ENCODE results near the gene HOXA10.

HOXA10 gene

DNA sequence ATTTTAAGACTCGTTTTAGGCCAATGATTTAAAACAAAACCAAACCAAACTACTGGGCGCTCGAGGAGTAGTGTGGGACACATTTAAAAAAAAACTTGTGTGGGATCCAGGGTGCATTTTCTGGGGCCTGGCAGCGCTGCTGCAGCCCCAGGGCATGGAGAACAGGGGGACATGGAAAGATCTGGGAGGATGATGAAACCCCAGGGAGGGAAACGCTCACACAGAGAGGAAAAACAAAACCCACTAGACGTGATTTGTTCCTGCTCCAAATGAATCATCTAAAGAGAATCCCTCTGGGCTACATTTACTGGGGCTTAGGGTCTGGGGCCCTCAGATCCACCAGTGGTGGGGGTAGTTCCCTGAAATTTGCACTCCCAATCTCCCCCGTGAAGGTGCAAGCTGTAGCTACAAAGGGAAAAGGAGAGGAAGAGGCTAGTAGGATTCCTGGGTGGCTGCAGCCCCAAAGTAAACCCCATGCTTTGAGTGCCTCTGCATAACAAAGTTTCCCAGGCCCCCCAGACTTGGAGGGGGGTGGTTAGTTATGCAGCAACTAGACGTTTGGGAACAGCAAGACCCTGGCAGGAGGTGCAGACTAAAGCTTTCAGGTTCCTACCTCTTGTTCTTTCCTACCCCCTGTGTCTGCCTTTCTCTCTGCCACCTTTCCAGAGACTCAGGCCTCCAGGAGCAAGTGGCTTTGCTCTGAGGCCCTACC is 40.3 kb upstream of the HOXA10 start:
- TF ChIP-seq, protein P1, sequence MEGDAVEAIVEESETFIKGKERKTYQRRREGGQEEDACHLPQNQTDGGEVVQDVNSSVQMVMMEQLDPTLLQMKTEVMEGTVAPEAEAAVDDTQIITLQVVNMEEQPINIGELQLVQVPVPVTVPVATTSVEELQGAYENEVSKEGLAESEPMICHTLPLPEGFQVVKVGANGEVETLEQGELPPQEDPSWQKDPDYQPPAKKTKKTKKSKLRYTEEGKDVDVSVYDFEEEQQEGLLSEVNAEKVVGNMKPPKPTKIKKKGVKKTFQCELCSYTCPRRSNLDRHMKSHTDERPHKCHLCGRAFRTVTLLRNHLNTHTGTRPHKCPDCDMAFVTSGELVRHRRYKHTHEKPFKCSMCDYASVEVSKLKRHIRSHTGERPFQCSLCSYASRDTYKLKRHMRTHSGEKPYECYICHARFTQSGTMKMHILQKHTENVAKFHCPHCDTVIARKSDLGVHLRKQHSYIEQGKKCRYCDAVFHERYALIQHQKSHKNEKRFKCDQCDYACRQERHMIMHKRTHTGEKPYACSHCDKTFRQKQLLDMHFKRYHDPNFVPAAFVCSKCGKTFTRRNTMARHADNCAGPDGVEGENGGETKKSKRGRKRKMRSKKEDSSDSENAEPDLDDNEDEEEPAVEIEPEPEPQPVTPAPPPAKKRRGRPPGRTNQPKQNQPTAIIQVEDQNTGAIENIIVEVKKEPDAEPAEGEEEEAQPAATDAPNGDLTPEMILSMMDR (IDR thresholded peaks at IDR 0.05; ENCODE audit: extremely low read depth, missing control alignments): no peak
- no peak for DNase-seq (ENCODE audit: low spot score)

DNA sequence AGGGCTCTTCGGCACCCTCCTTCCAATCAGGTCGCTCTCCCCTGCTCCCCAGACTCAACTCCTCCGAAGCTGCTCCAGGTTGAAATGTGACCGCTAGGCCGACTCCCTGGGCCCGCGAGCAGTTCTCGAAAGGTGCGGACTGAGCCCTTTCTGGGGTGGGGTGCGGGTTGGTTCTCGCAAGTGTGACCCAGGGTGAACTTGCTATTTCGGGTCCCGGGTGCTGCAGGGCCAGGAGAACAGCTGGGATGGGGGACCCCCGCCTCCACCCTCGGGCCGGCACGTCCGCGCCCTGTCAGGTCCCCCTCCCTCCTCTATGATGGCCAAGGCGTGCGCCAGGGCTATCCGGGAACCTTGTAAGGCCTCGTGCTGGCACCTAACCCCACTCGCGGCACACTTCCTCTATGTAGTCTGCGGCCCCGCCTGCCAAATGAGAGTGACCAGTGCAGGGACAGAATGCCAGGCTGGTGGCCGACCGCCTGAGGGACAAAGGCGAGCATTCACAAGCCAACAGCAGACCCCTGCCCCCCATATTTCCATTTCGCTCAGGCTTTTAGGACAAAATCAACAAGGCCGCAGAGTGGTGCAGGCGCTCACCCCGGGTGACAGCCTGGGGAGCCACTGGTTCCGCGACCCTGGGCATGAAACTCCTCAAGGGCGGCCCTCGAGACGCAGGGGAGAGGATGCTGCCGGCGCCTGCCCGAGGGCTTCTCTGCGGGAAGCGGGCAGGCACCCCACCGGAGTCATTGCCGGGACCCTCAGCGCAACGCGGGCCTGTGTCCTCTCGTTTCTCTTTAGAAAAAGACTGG is 39.5 kb upstream of the HOXA10 start:
- TF ChIP-seq, protein P1 (IDR thresholded peaks at IDR 0.05; ENCODE audit: extremely low read depth, missing control alignments): no peak
- DNase-seq (ENCODE audit: low spot score): no peak

DNA sequence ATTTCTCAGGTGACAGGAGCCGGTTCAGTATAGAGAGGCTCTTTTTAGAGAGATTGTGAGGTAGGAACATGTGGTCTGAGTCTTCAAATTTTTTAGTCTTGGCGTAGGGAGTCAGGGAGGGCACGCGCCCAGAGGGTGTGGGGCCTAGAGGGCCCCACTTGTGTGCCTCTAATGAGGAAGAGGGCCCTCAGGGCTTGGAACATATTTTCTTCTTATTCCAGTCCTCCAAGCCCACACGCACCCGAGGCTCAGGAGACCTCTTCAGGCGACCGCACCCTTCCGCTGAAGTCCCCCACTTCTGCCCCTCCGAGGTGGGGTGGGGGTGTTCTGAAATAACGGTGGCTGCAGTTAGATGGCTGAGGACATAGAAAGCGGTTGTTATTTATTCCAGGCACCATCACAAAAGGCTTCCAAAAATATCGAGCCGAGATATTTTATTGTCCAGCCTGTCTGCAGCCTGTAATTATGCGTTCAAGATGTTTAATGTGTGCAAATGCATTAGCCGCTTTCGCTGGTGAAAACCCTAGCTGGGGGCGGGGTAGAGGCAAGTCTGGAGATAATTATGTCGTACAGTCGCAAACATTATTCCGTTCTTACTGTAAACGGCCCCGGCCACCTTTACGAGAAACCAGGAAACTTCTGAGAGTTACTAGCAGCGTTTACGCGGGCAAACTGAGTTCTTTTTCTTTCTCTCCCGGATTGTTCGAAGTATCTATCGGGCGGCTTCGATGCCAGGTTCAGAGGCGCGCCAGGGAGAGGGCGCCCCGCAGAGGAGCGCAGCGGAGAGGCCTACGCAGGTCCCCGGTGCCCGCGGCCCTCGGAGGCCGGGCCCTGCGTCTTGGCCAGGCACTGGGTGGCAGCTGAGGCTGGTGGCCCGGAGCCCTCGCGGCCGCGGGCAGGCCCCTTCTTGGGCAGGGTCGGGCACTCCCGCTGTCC is 38.6 kb upstream of the HOXA10 start:
- TF ChIP-seq, protein P1 (IDR thresholded peaks at IDR 0.05; ENCODE audit: extremely low read depth, missing control alignments): no peak
- no peak for DNase-seq (ENCODE audit: low spot score)

DNA sequence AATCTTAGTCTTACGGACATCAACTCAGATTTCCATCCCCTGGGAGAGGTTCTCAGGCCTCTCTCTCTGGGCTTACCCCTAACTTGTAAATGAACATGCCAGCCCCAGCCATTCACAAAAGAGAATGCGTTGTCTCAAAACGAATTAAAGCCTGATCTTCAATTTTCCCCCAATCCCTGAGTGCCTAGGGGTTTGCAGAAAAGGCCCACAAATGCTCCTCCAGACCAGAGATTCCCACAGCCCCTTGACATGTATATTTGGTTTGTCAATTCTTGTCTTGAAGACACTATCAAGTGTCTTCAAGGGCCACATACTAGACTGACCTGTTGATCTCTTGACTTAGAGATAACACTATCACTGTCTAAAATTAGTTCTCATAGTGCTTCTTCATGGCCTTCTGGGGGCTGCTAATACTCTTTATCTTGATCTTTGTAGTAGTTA is 37.7 kb upstream of the HOXA10 start:
- no peak for DNase-seq (ENCODE audit: low spot score)
- TF ChIP-seq, protein P1 (IDR thresholded peaks at IDR 0.05; ENCODE audit: extremely low read depth, missing control alignments): no peak

DNA sequence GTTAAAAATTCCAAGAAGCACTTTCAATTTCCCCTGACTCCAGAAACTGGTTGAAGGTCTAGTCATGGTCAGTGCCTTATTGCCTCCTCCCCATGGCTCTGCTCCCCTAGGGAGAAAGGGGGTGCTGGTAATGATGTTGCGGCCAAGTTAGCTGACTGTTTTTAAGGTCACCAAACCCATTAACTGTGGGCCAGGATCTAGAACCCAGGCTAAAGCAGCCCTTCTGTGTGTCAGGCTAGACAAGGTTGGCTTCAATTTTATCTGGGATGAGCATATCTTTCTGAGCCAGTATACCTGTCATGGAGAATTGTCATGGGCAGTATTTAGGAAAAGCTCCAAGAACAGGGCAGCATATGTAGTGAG is 36.9 kb upstream of the HOXA10 start:
- TF ChIP-seq, protein P1 (IDR thresholded peaks at IDR 0.05; ENCODE audit: extremely low read depth, missing control alignments): no peak
- DNase-seq (ENCODE audit: low spot score): no peak

DNA sequence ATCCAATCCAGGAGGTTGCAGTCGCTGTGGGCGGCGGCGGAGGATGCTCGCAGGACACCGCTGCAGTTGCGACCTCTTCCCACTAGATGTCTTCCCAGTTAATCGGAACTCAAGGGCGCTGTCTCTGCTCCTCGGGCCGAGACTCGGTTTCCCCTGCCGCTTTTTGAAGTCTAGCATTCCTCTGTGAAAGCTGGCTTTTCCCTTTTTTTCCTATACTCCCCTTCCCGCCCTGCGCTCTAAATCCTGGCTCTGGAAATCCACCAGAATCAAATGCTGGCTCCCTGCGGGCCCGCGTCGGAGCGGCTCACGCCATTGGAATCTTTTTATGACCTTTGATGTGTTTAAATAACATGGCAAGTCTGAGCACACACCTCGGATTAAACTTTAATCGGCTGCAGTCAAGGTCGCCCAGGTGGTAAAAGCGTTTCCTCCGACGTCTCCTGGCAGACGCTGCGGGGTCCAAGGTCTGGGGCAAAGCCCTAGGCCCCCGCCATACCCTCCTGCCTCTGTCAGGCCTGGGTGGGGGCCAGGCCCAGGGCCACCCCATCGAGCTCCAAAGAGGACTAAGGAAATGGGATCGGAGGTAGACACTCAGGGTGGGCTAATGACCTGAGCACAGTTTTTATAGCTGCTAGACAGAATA is 36.4 kb upstream of the HOXA10 start:
- DNase-seq (ENCODE audit: low spot score): peak; percentile 83
- TF ChIP-seq, protein P1 (IDR thresholded peaks at IDR 0.05; ENCODE audit: extremely low read depth, missing control alignments): peak; percentile 77

Data from GM20000 (cell line).